Mesenchymal stem cell (in vitro differentiated cells and primary cell): ENCODE results near the gene PXDN.

ENCODE experiments used
- DNase-seq: peaks from one replicate; pipeline ENCODE4 v3.0.0-alpha.2; 2013
- H2AFZ ChIP-seq: one replicate; pipeline ENCODE4 v1.6.1; 2013; ENCODE audit warnings: low read depth, mild to moderate bottlenecking, control low read depth, inconsistent platforms, low read length, moderate library complexity
- H2AK5ac ChIP-seq: 2 replicates; pipeline ENCODE4 v1.6.1; 2013; ENCODE audit warnings: low read length, moderate library complexity, mild to moderate bottlenecking, inconsistent platforms; ENCODE audit not compliant: severe bottlenecking
- H2BK120ac ChIP-seq: one replicate; pipeline ENCODE4 v1.6.1; 2013; ENCODE audit warnings: low read depth, mild to moderate bottlenecking, inconsistent platforms, low read length, moderate library complexity
- H2BK12ac ChIP-seq, 2 experiments: one replicate each; pipeline ENCODE4 v1.6.1; 2013; ENCODE audit warnings: inconsistent platforms in 2 of 2, low read length in 2 of 2, mild to moderate bottlenecking in 2 of 2, moderate library complexity in 2 of 2, control low read depth in 1 of 2
- H2BK15ac ChIP-seq: one replicate; pipeline ENCODE4 v1.6.1; 2013; ENCODE audit warnings: mild to moderate bottlenecking, low read depth, inconsistent platforms; ENCODE audit not compliant: poor library complexity, severe bottlenecking
- H2BK5ac ChIP-seq: 2 replicates; pipeline ENCODE4 v1.6.1; 2013; ENCODE audit warnings: low read depth, mild to moderate bottlenecking, low read length, control low read depth, inconsistent platforms; ENCODE audit not compliant: poor library complexity, severe bottlenecking
- H3K14ac ChIP-seq, 2 experiments: one replicate each; pipeline ENCODE4 v1.6.1; 2013; ENCODE audit warnings: inconsistent platforms in 2 of 2, low read length in 2 of 2, control low read depth in 1 of 2, mild to moderate bottlenecking in 1 of 2, moderate library complexity in 1 of 2
- H3K18ac ChIP-seq, 2 experiments: one replicate each; pipeline ENCODE4 v1.6.1; 2013; ENCODE audit warnings: inconsistent platforms in 2 of 2, low read length in 2 of 2, control low read depth in 1 of 2, low read depth in 1 of 2, mild to moderate bottlenecking in 1 of 2
- H3K23ac ChIP-seq, 2 experiments: one replicate each; pipeline ENCODE4 v1.6.1; 2013; ENCODE audit warnings: inconsistent platforms in 2 of 2, low read length in 2 of 2, mild to moderate bottlenecking in 2 of 2, moderate library complexity in 2 of 2, control low read depth in 1 of 2
- H3K27ac ChIP-seq: 2 replicates; pipeline ENCODE4 v1.5.1; 2013; ENCODE audit warnings: mild to moderate bottlenecking, moderate library complexity, low read length, control low read depth, inconsistent platforms; ENCODE audit not compliant: poor library complexity, severe bottlenecking
- H3K27me3 ChIP-seq, 2 experiments: 2 replicates each; pipeline versions ENCODE4 v1.6.1 to v1.7.0; 2013; ENCODE audit warnings: low read length in 2 of 2, mild to moderate bottlenecking in 2 of 2, moderate library complexity in 2 of 2, control low read depth in 1 of 2, inconsistent platforms in 1 of 2; ENCODE audit not compliant: control insufficient read depth in 1 of 2, insufficient read depth in 1 of 2
- H3K36me3 ChIP-seq, 2 experiments: 2 replicates each; pipeline versions ENCODE4 v1.6.1 to v1.7.0; 2013; ENCODE audit warnings: low read length in 2 of 2, control low read depth in 1 of 2, inconsistent platforms in 1 of 2, low read depth in 1 of 2, mild to moderate bottlenecking in 1 of 2; ENCODE audit not compliant: insufficient read depth in 2 of 2, control insufficient read depth in 1 of 2
- H3K4ac ChIP-seq, 2 experiments: one replicate each; pipeline ENCODE4 v1.6.1; 2013; ENCODE audit warnings: inconsistent platforms in 2 of 2, low read length in 2 of 2, mild to moderate bottlenecking in 2 of 2, moderate library complexity in 2 of 2, control low read depth in 1 of 2, low read depth in 1 of 2
- H3K4me1 ChIP-seq: 2 replicates; pipeline ENCODE4 v1.6.1; 2013; ENCODE audit warnings: low read depth, low read length, control low read depth; ENCODE audit not compliant: control insufficient read depth, insufficient read depth
- H3K4me2 ChIP-seq: 2 replicates; pipeline ENCODE4 v1.6.1; 2013; ENCODE audit warnings: low read length, mild to moderate bottlenecking, inconsistent platforms; ENCODE audit not compliant: poor library complexity, severe bottlenecking
- H3K4me3 ChIP-seq, 2 experiments: 2 replicates each; pipeline versions ENCODE4 v1.5.1 to v1.7.0; 2013; ENCODE audit warnings: low read length in 2 of 2, mild to moderate bottlenecking in 2 of 2, control low read depth in 1 of 2, low read depth in 1 of 2; ENCODE audit not compliant: insufficient read depth in 1 of 2
- H3K79me1 ChIP-seq: replicated peaks from 2 replicates; pipeline ENCODE4 v1.6.1; 2013; ENCODE audit warnings: mild to moderate bottlenecking, control low read depth, low read length, inconsistent platforms; ENCODE audit not compliant: poor library complexity, severe bottlenecking
- H3K9ac ChIP-seq: 2 replicates; pipeline ENCODE4 v1.7.0; 2013; ENCODE audit warnings: mild to moderate bottlenecking, low read length, moderate library complexity
- H3K9me3 ChIP-seq: 2 replicates; pipeline ENCODE4 v1.7.0; 2013; ENCODE audit warnings: mild to moderate bottlenecking, low read length; ENCODE audit not compliant: control insufficient read depth
- H4K8ac ChIP-seq: one replicate; pipeline ENCODE4 v1.6.1; 2013; ENCODE audit warnings: inconsistent platforms, mild to moderate bottlenecking, low read length, moderate library complexity
- H4K91ac ChIP-seq: one replicate; pipeline ENCODE4 v1.6.1; 2013; ENCODE audit warnings: mild to moderate bottlenecking, low read length, inconsistent platforms
- WGBS: methylation state at CpG from one replicate; pipeline ENCODE4 v1.1.7; 2013; ENCODE audit warnings: mixed read lengths; 5-methylcytosine and 5-hydroxymethylcytosine counted together

The PXDN gene

GRCh38 chr2:1590596-1591460 lies 153.5 kb downstream of the PXDN start:
- 74% methylated on average over 18 of the region's 18 CpGs for WGBS
- Histone ChIP-seq H2BK12ac (no peak overlapping the region), H3K4ac (no peak overlapping the region), H3K4me3 (no peak overlapping the region), H3K79me1 (no peaks in the 10 kb centered on the region), H3K4me1 (peaks cover 67% of the 10 kb centered on the region), H4K8ac (peak overlapping the region; percentile 46), H2AK5ac (peak overlapping the region; percentile 3), H3K4me2 (no peak overlapping the region), H3K9ac (no peak overlapping the region), H3K18ac (no peak overlapping the region), H3K14ac (no peak overlapping the region), H3K23ac (no peak overlapping the region), H2BK5ac (no peak overlapping the region), H4K91ac (no peak overlapping the region), H3K9me3 (no peaks in the 10 kb centered on the region), H3K36me3 (no peaks in the 10 kb centered on the region), H3K27ac (no peak overlapping the region), H3K27me3 (peaks cover 0 to 50% of the 10 kb centered on the region in 2 experiments), H2BK15ac (no peak overlapping the region), H2BK120ac (no peak overlapping the region), H2AFZ (no peak overlapping the region)
- no peak for DNase-seq

GRCh38 chr2:1588978-1589621 lies 155.2 kb downstream of the PXDN start:
- Histone ChIP-seq H3K4me1 (peaks cover 64% of the 10 kb centered on the region), H2BK15ac (no peak overlapping the region), H4K91ac (no peak overlapping the region), H2BK12ac (no peak overlapping the region), H3K9me3 (no peaks in the 10 kb centered on the region), H2AFZ (no peak overlapping the region), H3K9ac (no peak overlapping the region), H3K18ac (no peak overlapping the region), H3K14ac (no peak overlapping the region), H3K4ac (no peak overlapping the region), H2BK120ac (no peak overlapping the region), H3K27ac (no peak overlapping the region), H2AK5ac (peak overlapping the region; percentile 13), H4K8ac (no peak overlapping the region), H3K4me3 (no peak overlapping the region), H3K27me3 (peaks cover 0 to 54% of the 10 kb centered on the region in 2 experiments), H2BK5ac (peak overlapping the region; percentile 22), H3K36me3 (no peaks in the 10 kb centered on the region), H3K79me1 (no peaks in the 10 kb centered on the region), H3K4me2 (no peak overlapping the region), H3K23ac (no peak overlapping the region)
- WGBS: 85% methylated on average over 12 of the region's 15 CpGs
- no peak for DNase-seq

GRCh38 chr2:1588051-1588977 lies 156.0 kb downstream of the PXDN start:
- no peak overlapping the region for H3K4ac ChIP-seq
- 83% methylated on average over 27 of the region's 27 CpGs for WGBS

More at GRCh38 chr2:1588051-1588977, 156.0 kb downstream of the PXDN start:
- no peak for DNase-seq
- H2BK5ac ChIP-seq: no peak overlapping the region
- no peaks in the 10 kb centered on the region for H3K79me1 ChIP-seq
- H3K4me2 ChIP-seq: no peak overlapping the region
- H3K27me3 ChIP-seq: peaks cover 0 to 56% of the 10 kb centered on the region in 2 experiments
- no peaks in the 10 kb centered on the region for H3K36me3 ChIP-seq
- H3K4me3 ChIP-seq: no peak overlapping the region
- H2BK12ac ChIP-seq: peak overlapping the region in 1 of 2 experiments; percentile 15
- H2AFZ ChIP-seq: no peak overlapping the region
- no peak overlapping the region for H3K23ac ChIP-seq
- H2BK120ac ChIP-seq: no peak overlapping the region
- no peak overlapping the region for H3K14ac ChIP-seq
- peaks cover 59% of the 10 kb centered on the region for H3K4me1 ChIP-seq
- H2BK15ac ChIP-seq: no peak overlapping the region
- H4K8ac ChIP-seq: no peak overlapping the region
- no peak overlapping the region for H4K91ac ChIP-seq
- no peak overlapping the region for H3K27ac ChIP-seq
- H3K9me3 ChIP-seq: no peaks in the 10 kb centered on the region
- H2AK5ac ChIP-seq: peak overlapping the region; percentile 78
- no peak overlapping the region for H3K9ac ChIP-seq
- H3K18ac ChIP-seq: peak overlapping the region in 1 of 2 experiments; percentile 3
